HCT116 (cell line): Measurements from ENCODE around the gene RPL21. TPM values are rescaled to one million over a fixed set of nuclear protein-coding genes. Genes with fewer than 3 reads are reported as not detected.

Source experiments
- ATAC-seq: fragments of 200-7000 bp; cut with Tn5 transposase; 2 replicates; pipeline ENCODE4 v1.9.1; 2020; ENCODE audit warnings: mild to moderate bottlenecking, moderate library complexity
- BruUV-seq: library from RNA; stranded (reverse); fragments of 400-500 nt; replicated peaks from 2 replicates; lab custom pipeline; 2021; lab: Mats Ljungman, UMichigan
- CTCF ChIA-PET: fragments of 300-600 bp; sonication (Branson Sonifier 250); formaldehyde crosslinking; loops from one replicate; lab custom pipeline; 2021; ENCODE audit warnings: antibody characterized with exemption; lab: Charles Lee
- POLR2A ChIA-PET: fragments of 300-600, 350-600 bp; sonication (Branson Sonifier 250); formaldehyde crosslinking; loops from one replicate; lab custom pipeline; 2021; ENCODE audit warnings: antibody characterized with exemption; lab: Charles Lee
- RAD21 ChIA-PET, 2 experiments: fragments of 300-600 bp; sonication (Branson Sonifier 250); formaldehyde crosslinking; loops; one replicate each; lab custom pipeline; 2023; ENCODE audit warnings: low total read pairs in 2 of 2; ENCODE audit not compliant: uncharacterized antibody in 2 of 2, unreplicated experiment in 2 of 2, low non-redundant PET in 1 of 2; lab: Charles Lee
- DNase-seq: peaks from one replicate; pipeline ENCODE4 v3.0.0-alpha.2; 2010; ENCODE audit warnings: low read depth, low spot score
- H2AFZ ChIP-seq: fragments of 200-600 bp; shearing (Covaris generic), sonication (generic); 2 replicates; pipeline ENCODE4 v1.6.1; 2017; ENCODE audit warnings: low read depth, mixed run types, mixed read lengths, antibody characterized with exemption, low read length; ENCODE audit not compliant: poor library complexity, severe bottlenecking
- H3K27ac ChIP-seq: 2 replicates; pipeline ENCODE4 v1.5.1; 2012; ENCODE audit warnings: low read depth, low read length
- H3K27me3 ChIP-seq: fragments of 200-600 bp; sonication (generic); 2 replicates; pipeline ENCODE4 v1.6.1; 2016; ENCODE audit warnings: mixed run types, low read length, mixed read lengths; ENCODE audit not compliant: insufficient read depth
- H3K36me3 ChIP-seq, 2 experiments: fragments of 200-500 bp in 1 of 2; fragments of 200-600 bp in 1 of 2; sonication (Bioruptor generic) in 1 of 2; sonication (generic) in 1 of 2; 2 replicates each; pipeline versions ENCODE4 v1.5.1 to v1.6.1; 2014 to 2016; ENCODE audit warnings: low read length in 2 of 2, inconsistent platforms in 1 of 2, mixed read lengths in 1 of 2, mixed run types in 1 of 2; ENCODE audit not compliant: insufficient read depth in 2 of 2, control insufficient read depth in 1 of 2
- H3K4me1 ChIP-seq, 2 experiments: fragments of 200-600 bp in 1 of 2; sonication (generic) in 1 of 2; 2 replicates each; pipeline versions ENCODE4 v1.5.1 to v1.6.1; 2012 to 2017; ENCODE audit warnings: low read length in 2 of 2, inconsistent platforms in 1 of 2, mild to moderate bottlenecking in 1 of 2, mixed read lengths in 1 of 2, mixed run types in 1 of 2, moderate library complexity in 1 of 2; ENCODE audit not compliant: insufficient read depth in 2 of 2, control insufficient read depth in 1 of 2
- H3K4me2 ChIP-seq: fragments of 200-600 bp; sonication (generic); 2 replicates; pipeline ENCODE4 v1.6.1; 2017; ENCODE audit warnings: mixed run types, low read length, mixed read lengths
- H3K4me3 ChIP-seq, 2 experiments: fragments of 200-600 bp in 1 of 2; sonication (generic) in 1 of 2; replicated peaks in 1 of 2; 2 replicates each; pipeline ENCODE4 v1.5.1; 2011 to 2016; ENCODE audit warnings: low read length in 2 of 2, control low read depth in 1 of 2, low read depth in 1 of 2, mild to moderate bottlenecking in 1 of 2, mixed read lengths in 1 of 2, mixed run types in 1 of 2
- H3K79me2 ChIP-seq: fragments of 200-600 bp; sonication (generic); 2 replicates; pipeline ENCODE4 v1.6.1; 2017; ENCODE audit warnings: mild to moderate bottlenecking, mixed run types, low read length, moderate library complexity, mixed read lengths; ENCODE audit not compliant: insufficient read depth
- H3K9ac ChIP-seq: fragments of 200-600 bp; sonication (generic); 2 replicates; pipeline ENCODE4 v1.6.1; 2016; ENCODE audit warnings: low read length, mixed read lengths
- H3K9me2 ChIP-seq: fragments of 200-600 bp; sonication (generic), shearing (Covaris generic); 2 replicates; pipeline ENCODE4 v1.6.1; 2017; ENCODE audit warnings: mixed run types, mild to moderate bottlenecking, moderate library complexity; ENCODE audit not compliant: insufficient read depth
- H3K9me3 ChIP-seq, 2 experiments: fragments of 200-500 bp in 1 of 2; fragments of 200-600 bp in 1 of 2; sonication (Bioruptor generic) in 1 of 2; sonication (generic) in 1 of 2; 2 replicates each; pipeline ENCODE4 v1.6.1; 2014 to 2017; ENCODE audit warnings: low read length in 2 of 2, mixed read lengths in 2 of 2, inconsistent platforms in 1 of 2, low read depth in 1 of 2, mild to moderate bottlenecking in 1 of 2, mixed run types in 1 of 2, moderate library complexity in 1 of 2; ENCODE audit not compliant: control insufficient read depth in 1 of 2, insufficient read depth in 1 of 2
- H4K20me1 ChIP-seq: fragments of 200-600 bp; sonication (generic), shearing (Covaris generic); 2 replicates; pipeline ENCODE4 v1.6.1; 2017; ENCODE audit warnings: mixed run types, mild to moderate bottlenecking, moderate library complexity; ENCODE audit not compliant: insufficient read depth
- ATF3 ChIP-seq: IDR thresholded peaks from 2 replicates; pipeline ENCODE4 v1.6.1; 2012
- ELF1 ChIP-seq: IDR thresholded peaks from 2 replicates; pipeline ENCODE4 v1.6.1; 2012; ENCODE audit warnings: low read depth, borderline replicate concordance
- EZH2phosphoT487 ChIP-seq: fragments of 200-600 bp; IDR thresholded peaks from 2 replicates; pipeline ENCODE4 v1.6.1; 2018; ENCODE audit warnings: antibody characterized with exemption, borderline replicate concordance
- JUND ChIP-seq: IDR thresholded peaks from 2 replicates; pipeline ENCODE4 v1.6.1; 2012
- POLR2A ChIP-seq: IDR thresholded peaks from 2 replicates; pipeline ENCODE4 v1.7.0; 2011; ENCODE audit warnings: borderline replicate concordance; ENCODE audit not compliant: insufficient read depth, insufficient read length; ENCODE audit errors: extremely low read depth
- POLR2AphosphoS5 ChIP-seq: IDR thresholded peaks from 2 replicates; pipeline ENCODE4 v1.6.1; 2011; ENCODE audit warnings: mild to moderate bottlenecking, low read depth, low read length, moderate library complexity
- RAD21 ChIP-seq: IDR thresholded peaks from 2 replicates; pipeline ENCODE4 v1.6.1; 2012; ENCODE audit warnings: low read depth, mild to moderate bottlenecking
- SRF ChIP-seq: IDR thresholded peaks from 2 replicates; pipeline ENCODE4 v1.6.1; 2012; ENCODE audit warnings: low read depth
- ZBTB33 ChIP-seq: IDR thresholded peaks from 2 replicates; pipeline ENCODE4 v1.6.1; 2011; ENCODE audit warnings: mild to moderate bottlenecking, low read length, moderate library complexity; ENCODE audit not compliant: insufficient replicate concordance; ENCODE audit errors: extremely low read depth
- ZNF274 ChIP-seq: fragments of 200-500 bp; sonication (Bioruptor generic); IDR thresholded peaks from 2 replicates; pipeline ENCODE4 v1.6.1; 2014; ENCODE audit warnings: mild to moderate bottlenecking, low read depth, low read length, inconsistent platforms
- intact Hi-C: fragments of 100-400 bp; cut with micrococcal nuclease; formaldehyde crosslinking; loops from 2 replicates; pipeline ENCODE4 v1.10.0; 2022
- total RNA-seq: library from RNA; stranded (reverse); gene quantifications from one replicate; pipeline ENCODE4 v1.2.1, GENCODE V29; 2021; ENCODE audit not compliant: unreplicated experiment

The RPL21 gene
- total RNA-seq, 1 experiment from 2014 or later = 915 TPM

DNA sequence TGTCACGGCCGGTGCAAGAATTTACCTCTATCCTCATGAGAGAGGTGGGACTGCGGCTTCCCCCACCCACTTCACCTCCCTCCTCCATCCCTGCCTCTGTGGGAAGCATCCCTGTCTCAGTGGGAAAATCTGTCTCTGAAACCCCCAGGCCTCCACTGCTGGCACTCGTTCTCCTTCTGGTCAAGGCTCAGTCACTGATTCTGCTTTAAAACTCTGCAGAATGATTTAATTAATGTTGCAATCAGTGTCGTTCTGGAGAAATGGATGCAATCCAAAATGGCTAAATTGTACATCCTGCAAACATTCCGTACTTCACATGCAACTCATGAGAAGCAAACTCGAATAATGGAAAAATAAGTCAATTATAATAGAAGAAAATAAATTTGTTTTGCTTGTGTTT lies 24.8 kb downstream of the RPL21 start:
- H2AFZ ChIP-seq = no peak overlapping the region
- H4K20me1 ChIP-seq = no peaks in the 10 kb centered on the region
- no peak overlapping the region for H3K9ac ChIP-seq
- ATAC-seq = no peak
- no peak overlapping the region for H3K4me3 ChIP-seq
- H3K9me3 ChIP-seq = no peaks in the 10 kb centered on the region
- ChIA-PET RAD21 (no interaction called here), POLR2A (no interaction called here), CTCF (no interaction called here)
- H3K36me3 ChIP-seq = no peaks in the 10 kb centered on the region
- no peak overlapping the region for H3K4me2 ChIP-seq
- intact Hi-C loops = no loop called here
- no peaks in the 10 kb centered on the region for H3K9me2 ChIP-seq
- TF ChIP-seq EZH2phosphoT487 = no peak
- TF ChIP-seq RAD21 = no peak
- no peak for TF ChIP-seq SRF
- no peaks in the 10 kb centered on the region for H3K27me3 ChIP-seq
- H3K79me2 ChIP-seq = no peaks in the 10 kb centered on the region
- peaks cover 4 to 9% of the 10 kb centered on the region in 2 experiments; a peak in 2 of 4 replicates for H3K4me1 ChIP-seq
- BruUV-seq = no TSS peak
- DNase-seq = no peak
- H3K27ac ChIP-seq = no peak overlapping the region

- Histone ChIP-seq H3K4me1 (peaks cover 0 to 7% of the 10 kb centered on the region in 2 experiments; a peak in 1 of 4 replicates), H3K9ac (no peak overlapping the region), H3K79me2 (no peaks in the 10 kb centered on the region), H2AFZ (no peak overlapping the region), H3K4me3 (no peak overlapping the region), H3K27ac (no peak overlapping the region), H4K20me1 (no peaks in the 10 kb centered on the region), H3K36me3 (no peaks in the 10 kb centered on the region), H3K4me2 (no peak overlapping the region), H3K9me2 (no peaks in the 10 kb centered on the region), H3K9me3 (no peaks in the 10 kb centered on the region), H3K27me3 (no peaks in the 10 kb centered on the region)
- CTCF ChIA-PET = interaction anchor here (1.0 kb wide), 1 partner anchor 8 kb away, joined by 7 read pairs; the partner anchor contains the start of gene RASL11A
- no peak for DNase-seq
- BruUV-seq = no TSS peak
- ATAC-seq = no peak
- RAD21 ChIA-PET = no interaction called here
- POLR2A ChIA-PET = no interaction called here
- TF ChIP-seq ZBTB33 (no peak), ATF3 (no peak), JUND (no peak), SRF (no peak), ZNF274 (no peak), ELF1 (no peak), POLR2A (no peak), EZH2phosphoT487 (no peak), POLR2AphosphoS5 (no peak)
- intact Hi-C loops = no loop called here
Measured at GRCh38 chr13:27279506-27279905, 28.1 kb downstream of the RPL21 start.
